GM18907 (cell line): ENCODE data around the gene TNFSF9.
"Not testable (repeated sequence)": the region's sequence is repeated elsewhere in the genome, so short reads cannot be mapped to it uniquely, and the experiment has no call there.

Experiments used
- ATAC-seq: cut with Tn5 transposase; IDR thresholded peaks from one replicate; pipeline ENCODE4 v1.9.1; 2021; ENCODE audit warnings: mild to moderate bottlenecking, moderate library complexity; ENCODE audit not compliant: unreplicated experiment

Gene TNFSF9

GRCh38 chr19:6568816-6569215, 38.0 kb downstream of the TNFSF9 start:
- no peak for ATAC-seq

- ATAC-seq: no peak
These were observed 39.9 kb downstream of the TNFSF9 start for GRCh38 chr19:6570764-6571163.

GRCh38 chr19:6571167-6571566, 40.3 kb downstream of the TNFSF9 start:
- ATAC-seq: no peak

- ATAC-seq: no peak
These were observed 41.4 kb downstream of the TNFSF9 start for GRCh38 chr19:6572217-6572616.

GRCh38 chr19:6573350-6573749, 42.5 kb downstream of the TNFSF9 start:
- no peak for ATAC-seq

GRCh38 chr19:6576869-6577475, 46.1 kb downstream of the TNFSF9 start:
- ATAC-seq: no peak

GRCh38 chr19:6577476-6578125, 46.8 kb downstream of the TNFSF9 start:
- peak; percentile 79 for ATAC-seq

GRCh38 chr19:6579450-6580178, 48.8 kb downstream of the TNFSF9 start:
- ATAC-seq: no peak

- no peak for ATAC-seq
These were observed 49.5 kb downstream of the TNFSF9 start for GRCh38 chr19:6580313-6580712.

- ATAC-seq: not testable (repeated sequence)
These were observed 52.0 kb downstream of the TNFSF9 start for GRCh38 chr19:6582515-6583484.
